HepG2 (cell line): ENCODE measurements around the gene SLC17A5. TPM values are rescaled to one million over a fixed set of nuclear protein-coding genes. Genes with fewer than 3 reads are reported as not detected.

Source experiments
- ETV5 ChIP-seq: IDR thresholded peaks from 2 replicates; pipeline ENCODE4 v1.6.1; 2018; ENCODE audit warnings: missing biosample characterization, missing genetic modification reagents, inconsistent platforms, borderline replicate concordance
- PLRG1 ChIP-seq: fragments of 450-650 bp; conservative IDR thresholded peaks from 2 replicates; pipeline ENCODE4 v1.6.1; 2016
- SPEN ChIP-seq: sonication (generic); formaldehyde crosslinking; IDR thresholded peaks from 2 replicates; pipeline ENCODE4 v1.5.1; 2020; ENCODE audit warnings: low read depth, mild to moderate bottlenecking, missing genetic modification reagents
- SSRP1 ChIP-seq: IDR thresholded peaks from 2 replicates; pipeline ENCODE4 v1.6.1; 2016; ENCODE audit warnings: control low read depth
- ZNF101 ChIP-seq: sonication (generic); formaldehyde crosslinking; IDR thresholded peaks from 2 replicates; pipeline ENCODE4 v1.4.0; 2020; ENCODE audit warnings: mild to moderate bottlenecking, low read depth, missing genetic modification reagents, borderline replicate concordance
- ZNF207 ChIP-seq: fragments of 450-650 bp; IDR thresholded peaks from 2 replicates; pipeline ENCODE4 v1.6.1; 2016; ENCODE audit warnings: antibody characterized with exemption, borderline replicate concordance
- ZNF766 ChIP-seq: sonication (generic); formaldehyde crosslinking; IDR thresholded peaks from 2 replicates; pipeline ENCODE4 v1.5.0; 2020; ENCODE audit warnings: missing genetic modification reagents, borderline replicate concordance
- polyA plus RNA-seq, 8 experiments: library from polyadenylated mRNA; depleted of rRNA in 3 of 8; stranded (reverse) in 7 of 8; unstranded in 1 of 8; fragments of >200 nt; fragmentation: Illumina TruSeq in 4 of 8; extraction: Trizol in 4 of 8; gene quantifications; 2 replicates each; pipeline versions ENCODE4 v1.2.1 to v1.2.3, GENCODE V29; 2011 to 2016; ENCODE audit warnings: low read depth in 4 of 8, missing spikeins in 1 of 8, mixed read lengths in 1 of 8; ENCODE audit not compliant: insufficient read depth in 1 of 8
- total RNA-seq, 5 experiments: library from RNA; depleted of rRNA; stranded (reverse); fragments of >200 nt; fragmentation: Illumina TruSeq; extraction: Trizol; gene quantifications; 2 replicates each; pipeline ENCODE4 v1.2.3, GENCODE V29; 2016; ENCODE audit warnings: low read depth in 1 of 5
- TF ChIP-seq, protein P1 (sequence below): sonication (generic); formaldehyde crosslinking; IDR thresholded peaks from 2 replicates; pipeline ENCODE4 v1.5.1; 2020; ENCODE audit warnings: mild to moderate bottlenecking, missing genetic modification reagents, moderate library complexity
- TF ChIP-seq, protein P2 (sequence below): sonication (generic); formaldehyde crosslinking; IDR thresholded peaks from 2 replicates; pipeline ENCODE4 v1.4.0; 2020; ENCODE audit warnings: low read depth, missing genetic modification reagents
- TF ChIP-seq, protein P3 (sequence below): sonication (generic); formaldehyde crosslinking; conservative IDR thresholded peaks from 2 replicates; pipeline ENCODE4 v1.8.0; 2022; ENCODE audit warnings: low read depth, missing genetic modification reagents
- TF ChIP-seq, protein P4 (sequence below): sonication (generic); formaldehyde crosslinking; IDR thresholded peaks from 2 replicates; pipeline ENCODE4 v1.4.0; 2020; ENCODE audit warnings: low read depth, mild to moderate bottlenecking, missing genetic modification reagents
- TF ChIP-seq, protein P5 (sequence below): sonication (generic); formaldehyde crosslinking; IDR thresholded peaks from 2 replicates; pipeline ENCODE4 v1.5.0; 2020; ENCODE audit warnings: mild to moderate bottlenecking, missing genetic modification reagents, moderate library complexity
- TF ChIP-seq, protein P6 (sequence below): IDR thresholded peaks from 2 replicates; pipeline ENCODE4 v1.6.1; 2012; ENCODE audit warnings: low read depth, low read length, improper control_type of control experiment

Gene SLC17A5
- total and polyA plus RNA-seq, 2 of the 13 experiments (the other 11 are each of a cell fraction or from before 2014, with no cell fraction given): 18.3 to 20.5 TPM

DNA sequence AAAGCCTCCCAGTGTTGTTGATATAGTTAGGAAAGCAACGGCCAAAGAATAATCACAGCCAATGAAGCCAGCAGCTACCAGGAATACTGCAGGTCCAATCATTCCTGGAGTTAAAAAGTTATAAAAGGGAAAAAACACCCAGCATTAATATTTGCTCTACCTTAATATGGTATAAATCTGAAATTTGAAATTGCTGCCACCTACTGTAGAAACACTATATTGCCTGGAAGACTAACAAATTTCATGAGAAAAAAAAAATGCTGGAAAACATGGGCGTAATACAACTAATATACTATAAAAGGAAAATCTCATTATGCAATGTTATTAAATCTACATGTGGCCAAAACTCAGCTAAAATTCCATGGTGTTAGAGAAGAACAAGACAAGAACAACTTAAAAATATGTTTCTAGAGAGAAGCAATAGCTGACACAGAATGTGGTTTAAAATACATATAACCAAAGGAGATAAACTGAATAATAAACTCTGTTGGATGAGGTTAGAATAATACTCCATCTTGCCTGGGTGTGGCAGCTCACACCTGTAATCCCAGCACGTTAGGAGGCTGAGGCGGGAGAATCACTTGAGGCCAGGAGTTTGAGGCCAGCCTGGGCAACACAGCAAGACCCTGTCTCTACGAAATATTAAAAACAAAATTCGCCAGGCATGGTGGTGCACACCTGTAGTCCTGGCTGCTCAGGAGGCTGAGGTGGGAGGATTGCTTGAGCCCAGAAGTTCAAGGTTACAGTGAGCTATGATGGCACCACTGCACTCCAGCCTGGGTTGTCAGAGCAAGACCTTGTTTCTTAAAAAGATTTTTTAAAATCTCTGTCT lies 43.1 kb downstream of the SLC17A5 start (continued):
- TF ChIP-seq, protein P1, sequence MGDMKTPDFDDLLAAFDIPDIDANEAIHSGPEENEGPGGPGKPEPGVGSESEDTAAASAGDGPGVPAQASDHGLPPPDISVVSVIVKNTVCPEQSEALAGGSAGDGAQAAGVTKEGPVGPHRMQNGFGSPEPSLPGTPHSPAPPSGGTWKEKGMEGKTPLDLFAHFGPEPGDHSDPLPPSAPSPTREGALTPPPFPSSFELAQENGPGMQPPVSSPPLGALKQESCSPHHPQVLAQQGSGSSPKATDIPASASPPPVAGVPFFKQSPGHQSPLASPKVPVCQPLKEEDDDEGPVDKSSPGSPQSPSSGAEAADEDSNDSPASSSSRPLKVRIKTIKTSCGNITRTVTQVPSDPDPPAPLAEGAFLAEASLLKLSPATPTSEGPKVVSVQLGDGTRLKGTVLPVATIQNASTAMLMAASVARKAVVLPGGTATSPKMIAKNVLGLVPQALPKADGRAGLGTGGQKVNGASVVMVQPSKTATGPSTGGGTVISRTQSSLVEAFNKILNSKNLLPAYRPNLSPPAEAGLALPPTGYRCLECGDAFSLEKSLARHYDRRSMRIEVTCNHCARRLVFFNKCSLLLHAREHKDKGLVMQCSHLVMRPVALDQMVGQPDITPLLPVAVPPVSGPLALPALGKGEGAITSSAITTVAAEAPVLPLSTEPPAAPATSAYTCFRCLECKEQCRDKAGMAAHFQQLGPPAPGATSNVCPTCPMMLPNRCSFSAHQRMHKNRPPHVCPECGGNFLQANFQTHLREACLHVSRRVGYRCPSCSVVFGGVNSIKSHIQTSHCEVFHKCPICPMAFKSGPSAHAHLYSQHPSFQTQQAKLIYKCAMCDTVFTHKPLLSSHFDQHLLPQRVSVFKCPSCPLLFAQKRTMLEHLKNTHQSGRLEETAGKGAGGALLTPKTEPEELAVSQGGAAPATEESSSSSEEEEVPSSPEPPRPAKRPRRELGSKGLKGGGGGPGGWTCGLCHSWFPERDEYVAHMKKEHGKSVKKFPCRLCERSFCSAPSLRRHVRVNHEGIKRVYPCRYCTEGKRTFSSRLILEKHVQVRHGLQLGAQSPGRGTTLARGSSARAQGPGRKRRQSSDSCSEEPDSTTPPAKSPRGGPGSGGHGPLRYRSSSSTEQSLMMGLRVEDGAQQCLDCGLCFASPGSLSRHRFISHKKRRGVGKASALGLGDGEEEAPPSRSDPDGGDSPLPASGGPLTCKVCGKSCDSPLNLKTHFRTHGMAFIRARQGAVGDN (CRISPR knock-in tag): no peak
- TF ChIP-seq SPEN (CRISPR knock-in tag) (no peak), ZNF101 (no peak), SSRP1 (CRISPR knock-in tag) (no peak), ZNF207 (no peak), ZNF766 (no peak), PLRG1 (no peak), ETV5 (CRISPR knock-in tag) (no peak)
- TF ChIP-seq, protein P2, sequence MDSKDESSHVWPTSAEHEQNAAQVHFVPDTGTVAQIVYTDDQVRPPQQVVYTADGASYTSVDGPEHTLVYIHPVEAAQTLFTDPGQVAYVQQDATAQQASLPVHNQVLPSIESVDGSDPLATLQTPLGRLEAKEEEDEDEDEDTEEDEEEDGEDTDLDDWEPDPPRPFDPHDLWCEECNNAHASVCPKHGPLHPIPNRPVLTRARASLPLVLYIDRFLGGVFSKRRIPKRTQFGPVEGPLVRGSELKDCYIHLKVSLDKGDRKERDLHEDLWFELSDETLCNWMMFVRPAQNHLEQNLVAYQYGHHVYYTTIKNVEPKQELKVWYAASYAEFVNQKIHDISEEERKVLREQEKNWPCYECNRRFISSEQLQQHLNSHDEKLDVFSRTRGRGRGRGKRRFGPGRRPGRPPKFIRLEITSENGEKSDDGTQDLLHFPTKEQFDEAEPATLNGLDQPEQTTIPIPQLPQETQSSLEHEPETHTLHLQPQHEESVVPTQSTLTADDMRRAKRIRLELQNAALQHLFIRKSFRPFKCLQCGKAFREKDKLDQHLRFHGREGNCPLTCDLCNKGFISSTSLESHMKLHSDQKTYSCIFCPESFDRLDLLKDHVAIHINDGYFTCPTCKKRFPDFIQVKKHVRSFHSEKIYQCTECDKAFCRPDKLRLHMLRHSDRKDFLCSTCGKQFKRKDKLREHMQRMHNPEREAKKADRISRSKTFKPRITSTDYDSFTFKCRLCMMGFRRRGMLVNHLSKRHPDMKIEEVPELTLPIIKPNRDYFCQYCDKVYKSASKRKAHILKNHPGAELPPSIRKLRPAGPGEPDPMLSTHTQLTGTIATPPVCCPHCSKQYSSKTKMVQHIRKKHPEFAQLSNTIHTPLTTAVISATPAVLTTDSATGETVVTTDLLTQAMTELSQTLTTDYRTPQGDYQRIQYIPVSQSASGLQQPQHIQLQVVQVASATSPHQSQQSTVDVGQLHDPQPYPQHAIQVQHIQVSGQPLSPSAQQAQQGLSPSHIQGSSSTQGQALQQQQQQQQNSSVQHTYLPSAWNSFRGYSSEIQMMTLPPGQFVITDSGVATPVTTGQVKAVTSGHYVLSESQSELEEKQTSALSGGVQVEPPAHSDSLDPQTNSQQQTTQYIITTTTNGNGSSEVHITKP (CRISPR knock-in tag): no peak
- TF ChIP-seq, protein P3, sequence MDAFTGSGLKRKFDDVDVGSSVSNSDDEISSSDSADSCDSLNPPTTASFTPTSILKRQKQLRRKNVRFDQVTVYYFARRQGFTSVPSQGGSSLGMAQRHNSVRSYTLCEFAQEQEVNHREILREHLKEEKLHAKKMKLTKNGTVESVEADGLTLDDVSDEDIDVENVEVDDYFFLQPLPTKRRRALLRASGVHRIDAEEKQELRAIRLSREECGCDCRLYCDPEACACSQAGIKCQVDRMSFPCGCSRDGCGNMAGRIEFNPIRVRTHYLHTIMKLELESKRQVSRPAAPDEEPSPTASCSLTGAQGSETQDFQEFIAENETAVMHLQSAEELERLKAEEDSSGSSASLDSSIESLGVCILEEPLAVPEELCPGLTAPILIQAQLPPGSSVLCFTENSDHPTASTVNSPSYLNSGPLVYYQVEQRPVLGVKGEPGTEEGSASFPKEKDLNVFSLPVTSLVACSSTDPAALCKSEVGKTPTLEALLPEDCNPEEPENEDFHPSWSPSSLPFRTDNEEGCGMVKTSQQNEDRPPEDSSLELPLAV (CRISPR knock-in tag): no peak
- TF ChIP-seq, protein P4, sequence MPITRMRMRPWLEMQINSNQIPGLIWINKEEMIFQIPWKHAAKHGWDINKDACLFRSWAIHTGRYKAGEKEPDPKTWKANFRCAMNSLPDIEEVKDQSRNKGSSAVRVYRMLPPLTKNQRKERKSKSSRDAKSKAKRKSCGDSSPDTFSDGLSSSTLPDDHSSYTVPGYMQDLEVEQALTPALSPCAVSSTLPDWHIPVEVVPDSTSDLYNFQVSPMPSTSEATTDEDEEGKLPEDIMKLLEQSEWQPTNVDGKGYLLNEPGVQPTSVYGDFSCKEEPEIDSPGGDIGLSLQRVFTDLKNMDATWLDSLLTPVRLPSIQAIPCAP (CRISPR knock-in tag): no peak
- TF ChIP-seq, protein P5, sequence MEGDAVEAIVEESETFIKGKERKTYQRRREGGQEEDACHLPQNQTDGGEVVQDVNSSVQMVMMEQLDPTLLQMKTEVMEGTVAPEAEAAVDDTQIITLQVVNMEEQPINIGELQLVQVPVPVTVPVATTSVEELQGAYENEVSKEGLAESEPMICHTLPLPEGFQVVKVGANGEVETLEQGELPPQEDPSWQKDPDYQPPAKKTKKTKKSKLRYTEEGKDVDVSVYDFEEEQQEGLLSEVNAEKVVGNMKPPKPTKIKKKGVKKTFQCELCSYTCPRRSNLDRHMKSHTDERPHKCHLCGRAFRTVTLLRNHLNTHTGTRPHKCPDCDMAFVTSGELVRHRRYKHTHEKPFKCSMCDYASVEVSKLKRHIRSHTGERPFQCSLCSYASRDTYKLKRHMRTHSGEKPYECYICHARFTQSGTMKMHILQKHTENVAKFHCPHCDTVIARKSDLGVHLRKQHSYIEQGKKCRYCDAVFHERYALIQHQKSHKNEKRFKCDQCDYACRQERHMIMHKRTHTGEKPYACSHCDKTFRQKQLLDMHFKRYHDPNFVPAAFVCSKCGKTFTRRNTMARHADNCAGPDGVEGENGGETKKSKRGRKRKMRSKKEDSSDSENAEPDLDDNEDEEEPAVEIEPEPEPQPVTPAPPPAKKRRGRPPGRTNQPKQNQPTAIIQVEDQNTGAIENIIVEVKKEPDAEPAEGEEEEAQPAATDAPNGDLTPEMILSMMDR (CRISPR knock-in tag): peak; percentile 57
- TF ChIP-seq, protein P6, sequence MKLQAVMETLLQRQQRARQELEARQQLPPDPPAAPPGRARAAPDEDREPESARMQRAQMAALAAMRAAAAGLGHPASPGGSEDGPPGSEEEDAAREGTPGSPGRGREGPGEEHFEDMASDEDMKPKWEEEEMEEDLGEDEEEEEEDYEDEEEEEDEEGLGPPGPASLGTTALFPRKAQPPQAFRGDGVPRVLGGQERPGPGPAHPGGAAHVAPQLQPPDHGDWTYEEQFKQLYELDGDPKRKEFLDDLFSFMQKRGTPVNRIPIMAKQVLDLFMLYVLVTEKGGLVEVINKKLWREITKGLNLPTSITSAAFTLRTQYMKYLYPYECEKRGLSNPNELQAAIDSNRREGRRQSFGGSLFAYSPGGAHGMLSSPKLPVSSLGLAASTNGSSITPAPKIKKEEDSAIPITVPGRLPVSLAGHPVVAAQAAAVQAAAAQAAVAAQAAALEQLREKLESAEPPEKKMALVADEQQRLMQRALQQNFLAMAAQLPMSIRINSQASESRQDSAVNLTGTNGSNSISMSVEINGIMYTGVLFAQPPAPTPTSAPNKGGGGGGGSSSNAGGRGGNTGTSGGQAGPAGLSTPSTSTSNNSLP: peak; percentile 40; the same call in 1 of the 2 replicates
